Measurements from ENCODE around the gene DLD. TPM values are rescaled to one million over a fixed set of nuclear protein-coding genes. Genes with fewer than 3 reads are reported as not detected.
"Not testable (repeated sequence)": the region's sequence is repeated elsewhere in the genome, so short reads cannot be mapped to it uniquely, and the experiment has no call there.

DLD gene
- total RNA-seq, 1 experiment from 2014 or later = 8.7 TPM

DNA sequence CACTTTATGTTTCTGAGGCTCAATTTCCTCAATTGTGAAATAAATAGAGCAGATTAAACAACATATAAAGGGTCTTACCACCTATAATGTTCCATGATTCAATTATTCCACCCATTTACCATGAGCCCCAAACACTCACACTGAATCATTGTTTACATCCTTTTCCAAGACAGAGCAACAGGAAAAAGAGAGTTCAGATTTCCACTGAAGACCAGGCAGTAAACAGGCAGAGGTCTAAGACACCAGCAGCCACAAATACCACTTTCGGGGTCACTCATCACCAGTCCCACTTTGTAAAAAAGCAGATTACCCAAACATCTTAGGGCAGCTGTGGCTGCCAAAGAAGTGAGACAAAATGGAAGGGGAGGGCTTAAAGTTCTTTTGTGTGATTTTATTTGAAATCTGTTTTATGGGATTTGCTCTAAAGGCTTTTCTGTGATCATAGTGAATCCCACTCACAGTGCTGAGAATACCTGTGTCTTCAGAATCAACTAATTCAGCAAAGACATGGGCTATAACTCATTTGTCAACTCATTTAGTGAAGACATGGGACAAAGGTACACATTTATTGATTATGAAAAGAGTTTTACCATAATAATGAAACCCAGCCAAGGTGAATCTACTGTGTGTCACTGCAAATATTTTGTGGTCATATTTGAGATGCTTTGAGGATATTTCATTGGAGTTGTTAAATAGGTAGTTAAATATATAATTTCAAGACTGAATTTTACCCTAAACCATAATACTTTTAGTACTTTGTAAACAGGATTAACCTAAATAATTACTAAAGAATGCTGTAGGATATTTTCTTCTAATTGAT is 24.8 kb upstream of the DLD start:
- no peaks in the 10 kb centered on the region for H3K36me3 ChIP-seq

GRCh38 chr7:107867858-107868466 is 23.0 kb upstream of the DLD start:
- H3K9me3 ChIP-seq = no peaks in the 10 kb centered on the region
- H3K36me3 ChIP-seq = no peaks in the 10 kb centered on the region
- no peak overlapping the region for H3K4me3 ChIP-seq
- no peaks in the 10 kb centered on the region for H3K27me3 ChIP-seq
- no peak for DNase-seq

More for the DNA sequence above, 24.8 kb upstream of the DLD start:
- no peak for DNase-seq
- no peak overlapping the region for H3K4me3 ChIP-seq
- H3K27me3 ChIP-seq = no peaks in the 10 kb centered on the region
- H3K9me3 ChIP-seq = no peaks in the 10 kb centered on the region

DNA sequence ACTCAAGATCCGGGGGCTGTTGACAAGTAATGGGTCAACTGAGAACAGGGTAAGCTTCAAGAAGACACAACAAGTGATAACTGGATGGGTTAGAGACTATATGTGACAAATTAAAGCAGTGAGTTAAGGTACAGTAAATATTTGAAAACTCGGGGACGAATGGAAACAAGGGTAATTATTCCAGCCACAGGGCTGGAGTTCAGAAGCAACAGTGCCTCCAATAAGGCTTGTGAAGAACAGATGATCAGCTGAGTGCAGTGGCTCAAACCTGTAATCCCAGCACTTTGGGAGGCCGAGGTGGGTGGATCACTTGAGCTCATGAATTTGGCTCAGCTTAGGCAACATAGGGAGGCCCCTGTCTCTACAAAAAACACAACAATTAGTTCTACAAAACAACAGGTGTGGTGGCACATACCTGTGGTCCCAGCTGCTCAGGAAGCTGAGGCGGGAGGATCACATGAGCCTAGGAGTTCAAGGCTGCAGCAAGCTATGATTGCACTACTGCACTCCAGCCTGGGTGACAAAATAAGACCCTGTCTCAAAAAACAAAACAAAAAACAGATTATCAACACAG is 20.5 kb upstream of the DLD start:
- no peaks in the 10 kb centered on the region for H3K27me3 ChIP-seq
- H3K9me3 ChIP-seq = no peaks in the 10 kb centered on the region
- DNase-seq = no peak
- H3K36me3 ChIP-seq = no peaks in the 10 kb centered on the region
- H3K4me3 ChIP-seq = no peak overlapping the region

- H3K36me3 ChIP-seq = no peaks in the 10 kb centered on the region
- no peaks in the 10 kb centered on the region for H3K27me3 ChIP-seq
- no peaks in the 10 kb centered on the region for H3K9me3 ChIP-seq
- DNase-seq = no peak
- no peak overlapping the region for H3K4me3 ChIP-seq
These were observed 16.9 kb upstream of the DLD start for GRCh38 chr7:107874111-107874510.

DNA sequence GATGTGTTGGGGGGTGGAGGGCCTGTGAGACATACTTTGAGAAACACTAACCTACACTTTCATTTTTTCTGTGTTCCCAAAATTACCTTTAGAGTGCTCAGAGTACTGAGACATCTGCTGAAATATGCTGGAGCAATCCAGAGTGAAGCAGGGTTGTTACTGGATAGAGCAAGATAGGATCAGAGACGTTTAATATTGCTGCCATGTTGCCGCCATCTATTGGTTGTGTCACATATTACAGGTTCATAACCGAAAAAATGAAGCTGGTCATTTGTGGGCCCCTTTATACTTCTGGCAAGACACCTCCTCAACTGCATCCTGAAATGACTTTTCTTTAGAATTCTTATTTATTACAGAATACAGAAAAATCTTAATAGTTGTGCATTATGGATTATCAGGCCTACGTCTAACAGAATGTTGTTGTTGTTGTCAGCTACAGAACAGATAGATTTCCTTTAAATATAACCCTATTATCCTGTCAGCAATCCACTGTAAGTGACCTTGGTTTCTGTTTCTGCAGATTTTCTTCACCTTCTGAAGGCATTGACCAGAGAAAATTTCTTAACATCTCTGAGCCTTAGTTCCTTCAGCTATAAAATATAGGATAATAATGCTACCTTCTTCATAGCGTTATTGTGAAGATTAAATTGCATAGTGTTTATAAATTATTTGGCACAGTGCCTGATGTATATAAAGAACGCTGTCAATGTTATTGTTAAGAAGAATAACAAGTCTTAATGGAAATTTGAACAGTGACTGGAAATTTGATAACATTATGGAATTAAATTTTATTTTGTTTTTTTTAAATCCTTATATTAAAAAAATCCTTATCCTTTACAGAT is 16.2 kb upstream of the DLD start:
- H3K4me3 ChIP-seq = no peak overlapping the region
- no peaks in the 10 kb centered on the region for H3K9me3 ChIP-seq
- DNase-seq = no peak
- H3K36me3 ChIP-seq = no peaks in the 10 kb centered on the region
- no peaks in the 10 kb centered on the region for H3K27me3 ChIP-seq

- DNase-seq = no peak
- no peaks in the 10 kb centered on the region for H3K9me3 ChIP-seq
- H3K4me3 ChIP-seq = no peak overlapping the region
These were observed 14.1 kb upstream of the DLD start for GRCh38 chr7:107876916-107877315.

DNA sequence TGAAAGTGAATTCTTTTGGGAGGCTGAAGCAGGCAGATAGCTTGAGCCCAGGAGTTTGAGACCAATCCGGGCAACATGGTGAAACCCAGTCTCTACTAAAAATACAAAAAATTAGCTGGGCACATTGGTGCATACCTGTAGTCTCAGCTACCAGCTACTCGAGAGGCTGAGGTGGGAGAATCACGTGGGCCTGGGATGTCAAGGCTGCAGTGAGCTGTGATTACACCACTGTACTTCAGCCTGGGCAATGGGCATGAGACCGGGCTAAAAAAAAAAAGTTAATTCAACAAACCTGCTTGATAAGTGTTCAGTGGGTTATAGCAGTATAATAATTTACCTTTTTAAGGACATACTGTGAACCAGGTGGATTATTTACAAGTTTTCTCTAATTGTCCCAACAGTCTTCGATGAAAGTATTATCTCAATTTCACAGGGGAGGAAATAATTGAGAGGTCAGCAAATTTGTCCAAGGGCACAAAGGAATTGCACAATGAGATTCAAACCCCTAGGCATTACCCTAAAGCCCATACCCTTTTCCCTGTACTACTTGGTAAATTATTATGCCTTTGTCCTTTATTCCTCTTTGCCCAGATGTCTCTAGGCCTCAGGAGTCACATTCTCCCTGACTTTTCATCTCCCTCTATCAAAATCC is 13.1 kb upstream of the DLD start:
- no peaks in the 10 kb centered on the region for H3K9me3 ChIP-seq
- H3K27me3 ChIP-seq = no peaks in the 10 kb centered on the region
- no peak overlapping the region for H3K4me3 ChIP-seq
- H3K36me3 ChIP-seq = no peaks in the 10 kb centered on the region
- DNase-seq = no peak

More at GRCh38 chr7:107876916-107877315, 14.1 kb upstream of the DLD start:
- Histone ChIP-seq H3K36me3 (no peaks in the 10 kb centered on the region), H3K27me3 (no peaks in the 10 kb centered on the region)

- Histone ChIP-seq H3K36me3 (no peaks in the 10 kb centered on the region), H3K4me3 (no peak overlapping the region), H3K27me3 (no peaks in the 10 kb centered on the region), H3K9me3 (no peaks in the 10 kb centered on the region)
- no peak for DNase-seq
These were observed 12.3 kb upstream of the DLD start for GRCh38 chr7:107878636-107879035.

DNA sequence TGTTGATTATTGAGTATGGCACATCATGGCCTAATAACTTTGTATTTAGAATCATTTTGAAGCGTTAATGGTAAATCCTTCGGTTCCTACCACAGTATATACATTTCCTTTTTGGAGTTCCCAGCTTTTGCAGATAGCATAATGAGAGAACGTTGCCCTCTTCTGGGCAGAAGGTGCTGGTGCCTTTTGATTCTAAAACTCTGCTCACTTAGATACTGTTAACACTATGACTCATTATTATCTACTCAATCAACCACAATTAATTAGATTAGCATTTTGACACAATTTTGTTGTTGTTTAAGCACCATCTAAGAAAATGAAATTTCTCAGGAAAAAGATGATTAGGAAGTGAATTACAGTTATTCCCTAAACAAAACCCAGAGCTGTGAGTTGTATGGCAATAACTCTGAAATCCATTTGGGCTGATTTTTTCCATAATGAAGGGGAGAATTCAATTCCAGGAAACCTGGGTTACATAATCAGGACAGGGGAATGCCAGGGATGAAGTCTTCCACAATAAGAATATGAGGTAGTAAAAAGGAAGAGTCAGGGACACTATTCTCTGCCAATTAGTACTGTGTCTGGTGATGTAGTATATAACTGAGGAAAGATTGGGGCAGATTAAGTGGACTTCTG is 11.5 kb upstream of the DLD start:
- H3K36me3 ChIP-seq = no peaks in the 10 kb centered on the region
- H3K9me3 ChIP-seq = no peaks in the 10 kb centered on the region
- H3K27me3 ChIP-seq = no peaks in the 10 kb centered on the region
- no peak overlapping the region for H3K4me3 ChIP-seq
- peak; percentile 24 for DNase-seq

GRCh38 chr7:107882766-107883165 is 8.2 kb upstream of the DLD start:
- DNase-seq = no peak
- H3K4me3 ChIP-seq = no peak overlapping the region
- no peaks in the 10 kb centered on the region for H3K27me3 ChIP-seq
- no peaks in the 10 kb centered on the region for H3K9me3 ChIP-seq
- no peaks in the 10 kb centered on the region for H3K36me3 ChIP-seq

DNA sequence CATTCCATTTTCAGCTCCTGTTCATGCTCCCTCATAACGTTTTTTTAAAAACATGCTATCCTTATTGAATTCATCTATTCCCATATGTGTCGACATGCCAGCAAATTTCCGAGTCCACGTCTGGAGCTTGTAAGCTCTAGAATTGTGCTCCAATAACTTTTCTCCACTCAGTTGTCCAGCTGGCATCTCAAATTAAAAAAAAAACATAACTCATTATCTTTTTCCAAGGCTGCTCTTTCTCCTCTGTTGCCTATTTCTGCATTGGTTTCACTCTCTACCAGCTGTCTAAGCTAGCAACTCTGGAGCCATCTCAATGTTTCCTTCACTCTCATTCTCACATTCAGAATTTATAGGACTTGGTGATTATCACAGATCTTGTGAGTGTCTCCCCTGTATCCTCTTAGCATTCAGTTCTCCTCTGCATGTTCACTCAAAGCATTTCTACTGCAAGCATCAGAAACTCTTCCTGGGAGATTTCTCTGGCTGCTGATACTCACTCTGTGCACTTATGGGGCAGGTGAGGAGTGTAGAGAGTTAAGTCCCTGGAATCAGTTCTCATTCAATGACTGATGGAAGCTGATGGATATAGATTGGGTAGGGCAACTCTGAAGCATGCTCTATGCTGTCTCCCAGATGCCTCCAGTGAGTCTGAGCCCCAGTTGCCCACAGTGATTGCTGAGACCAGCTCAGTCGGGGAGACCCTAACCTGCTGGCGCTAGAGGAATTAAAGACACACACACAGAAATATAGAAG is 6.7 kb upstream of the DLD start:
- DNase-seq = no peak
- no peak overlapping the region for H3K4me3 ChIP-seq
- H3K36me3 ChIP-seq = no peaks in the 10 kb centered on the region
- H3K9me3 ChIP-seq = no peaks in the 10 kb centered on the region
- H3K27me3 ChIP-seq = no peaks in the 10 kb centered on the region

- H3K4me3 ChIP-seq, H3K9me3 ChIP-seq, DNase-seq, H3K36me3 ChIP-seq, H3K27me3 ChIP-seq: not testable (repeated sequence)
These were observed 3.2 kb upstream of the DLD start for GRCh38 chr7:107887827-107888226.

DNA sequence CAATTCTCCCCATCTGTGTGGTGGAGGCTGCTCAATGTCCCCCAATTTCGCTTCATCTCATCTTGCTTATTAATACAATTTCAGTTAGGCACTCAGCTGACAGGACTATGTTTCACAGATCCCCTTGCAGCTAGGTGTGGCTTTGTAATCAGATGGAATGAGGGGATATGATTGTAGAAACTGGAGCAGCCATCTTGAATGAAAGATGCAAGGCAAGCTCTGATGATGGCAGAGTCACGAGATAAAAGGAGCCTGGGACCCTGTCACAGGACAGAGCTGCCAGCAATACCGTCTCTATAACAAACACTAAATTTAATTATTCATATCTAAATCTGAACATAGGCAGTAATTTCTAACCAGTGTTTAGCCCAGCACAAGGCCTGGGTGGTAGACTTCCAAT is 991 bp upstream of the DLD start:
- Histone ChIP-seq H3K27me3 (no peaks in the 10 kb centered on the region), H3K4me3 (no peak overlapping the region), H3K36me3 (peaks cover 2% of the 10 kb centered on the region), H3K9me3 (no peaks in the 10 kb centered on the region)
- no peak for DNase-seq

DNA sequence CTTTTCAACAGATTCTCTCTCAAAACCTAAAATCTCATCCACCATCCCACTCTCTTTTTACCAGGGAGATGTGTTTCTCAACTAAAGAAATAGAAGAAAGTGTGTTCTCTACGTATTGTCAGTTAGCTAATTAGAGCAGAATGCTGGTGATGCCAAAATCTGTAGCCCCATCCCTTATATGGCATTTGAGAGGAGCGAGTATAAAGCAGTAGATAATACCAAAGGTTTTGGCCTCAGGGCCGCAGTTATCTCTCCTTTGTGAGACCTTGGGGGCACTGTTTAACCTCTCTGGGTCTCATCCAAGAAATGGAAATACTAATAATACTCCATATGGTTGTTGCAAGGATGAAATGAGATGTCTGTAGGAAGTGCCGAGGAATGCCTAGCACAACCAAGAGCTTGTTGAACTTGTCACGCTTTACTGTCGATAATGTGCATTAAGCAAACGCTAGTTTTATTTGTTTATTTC is 456 bp upstream of the DLD start:
- Histone ChIP-seq H3K27me3 (no peaks in the 10 kb centered on the region), H3K4me3 (peak overlapping the region; percentile 79), H3K9me3 (no peaks in the 10 kb centered on the region), H3K36me3 (peaks cover 4% of the 10 kb centered on the region)
- no peak for DNase-seq

- no peaks in the 10 kb centered on the region for H3K9me3 ChIP-seq
- no peaks in the 10 kb centered on the region for H3K27me3 ChIP-seq
- peak overlapping the region; percentile 79 for H3K4me3 ChIP-seq
- H3K36me3 ChIP-seq = peaks cover 5% of the 10 kb centered on the region
- no peak for DNase-seq
These were observed 818 bp downstream of the DLD start for GRCh38 chr7:107891636-107892366.
